Mesothelial cell of epicardium (in vitro differentiated cells): ENCODE measurements around the gene KCTD12. TPM values are rescaled to one million over a fixed set of nuclear protein-coding genes. Genes with fewer than 3 reads are reported as not detected.
"Not testable (repeated sequence)": the region's sequence is repeated elsewhere in the genome, so short reads cannot be mapped to it uniquely, and the experiment has no call there.

Source experiments
- DNase-seq, 2 experiments: peaks; one replicate each; pipeline ENCODE4 v3.0.0; 2021; ENCODE audit warnings: low spot score in 2 of 2; ENCODE audit not compliant: unreplicated experiment in 2 of 2
- H3K27ac Mint-ChIP-seq: 2 replicates; pipeline ENCODE4 v1.8.0; 2021; ENCODE audit warnings: mixed read lengths
- H3K27me3 Mint-ChIP-seq: 2 replicates; pipeline ENCODE4 v1.8.0; 2021; ENCODE audit warnings: low read depth, mixed read lengths
- H3K36me3 Mint-ChIP-seq: 2 replicates; pipeline ENCODE4 v1.8.0; 2021; ENCODE audit warnings: mixed read lengths
- H3K4me1 Mint-ChIP-seq: 2 replicates; pipeline ENCODE4 v1.8.0; 2021; ENCODE audit warnings: mixed read lengths
- H3K4me3 Mint-ChIP-seq: 2 replicates; pipeline ENCODE4 v1.8.0; 2021; ENCODE audit warnings: mild to moderate bottlenecking, moderate library complexity, mixed read lengths
- H3K9me3 Mint-ChIP-seq: 2 replicates; pipeline ENCODE4 v1.8.0; 2021; ENCODE audit warnings: mixed read lengths
- total RNA-seq: library from RNA; stranded (reverse); gene quantifications from 3 replicates; pipeline ENCODE4 v1.2.1, GENCODE V29; 2021
- TF ChIP-seq, protein P1 (sequence below): fragments of 200-600 bp; sonication (generic); IDR thresholded peaks from one replicate; pipeline ENCODE4 v1.5.0; 2021; ENCODE audit warnings: antibody characterized with exemption; ENCODE audit not compliant: unreplicated experiment

The KCTD12 gene
- total RNA-seq, 1 donor from 2014 or later, result 142 TPM

DNA sequence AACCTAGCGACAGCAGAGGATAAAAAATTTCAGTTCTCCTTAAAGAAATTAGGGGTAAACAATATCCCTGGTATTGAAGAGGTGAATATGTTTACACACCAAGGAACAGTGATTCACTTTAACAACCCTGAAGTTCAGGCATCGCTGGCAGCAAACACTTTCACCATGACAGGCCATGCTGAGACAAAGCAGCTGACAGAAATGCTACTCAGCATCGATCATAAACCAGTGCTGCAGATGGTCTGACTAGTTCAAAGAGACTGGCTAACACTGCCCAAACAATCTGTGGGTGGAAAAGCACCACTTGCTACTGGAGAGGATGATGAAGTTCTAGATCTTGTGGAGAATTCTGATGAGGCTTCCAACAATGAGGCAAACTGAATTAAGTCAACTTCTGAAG is 42.3 kb upstream of the KCTD12 start:
- no peak overlapping the region for H3K27ac Mint-ChIP-seq
- H3K9me3 Mint-ChIP-seq, result peaks cover 21% of the 10 kb centered on the region
- no peaks in the 10 kb centered on the region for H3K36me3 Mint-ChIP-seq
- peaks cover 28% of the 10 kb centered on the region for H3K4me1 Mint-ChIP-seq
- H3K27me3 Mint-ChIP-seq, result peaks cover 1% of the 10 kb centered on the region
- H3K4me3 Mint-ChIP-seq, result no peak overlapping the region
- TF ChIP-seq, protein P1, sequence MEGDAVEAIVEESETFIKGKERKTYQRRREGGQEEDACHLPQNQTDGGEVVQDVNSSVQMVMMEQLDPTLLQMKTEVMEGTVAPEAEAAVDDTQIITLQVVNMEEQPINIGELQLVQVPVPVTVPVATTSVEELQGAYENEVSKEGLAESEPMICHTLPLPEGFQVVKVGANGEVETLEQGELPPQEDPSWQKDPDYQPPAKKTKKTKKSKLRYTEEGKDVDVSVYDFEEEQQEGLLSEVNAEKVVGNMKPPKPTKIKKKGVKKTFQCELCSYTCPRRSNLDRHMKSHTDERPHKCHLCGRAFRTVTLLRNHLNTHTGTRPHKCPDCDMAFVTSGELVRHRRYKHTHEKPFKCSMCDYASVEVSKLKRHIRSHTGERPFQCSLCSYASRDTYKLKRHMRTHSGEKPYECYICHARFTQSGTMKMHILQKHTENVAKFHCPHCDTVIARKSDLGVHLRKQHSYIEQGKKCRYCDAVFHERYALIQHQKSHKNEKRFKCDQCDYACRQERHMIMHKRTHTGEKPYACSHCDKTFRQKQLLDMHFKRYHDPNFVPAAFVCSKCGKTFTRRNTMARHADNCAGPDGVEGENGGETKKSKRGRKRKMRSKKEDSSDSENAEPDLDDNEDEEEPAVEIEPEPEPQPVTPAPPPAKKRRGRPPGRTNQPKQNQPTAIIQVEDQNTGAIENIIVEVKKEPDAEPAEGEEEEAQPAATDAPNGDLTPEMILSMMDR, result no peak
- DNase-seq, result no peak

- peaks cover 23% of the 10 kb centered on the region for H3K9me3 Mint-ChIP-seq
- no peak overlapping the region for H3K27ac Mint-ChIP-seq
- no peaks in the 10 kb centered on the region for H3K36me3 Mint-ChIP-seq
- peaks cover 1% of the 10 kb centered on the region for H3K27me3 Mint-ChIP-seq
- TF ChIP-seq, protein P1, result no peak
- no peak overlapping the region for H3K4me3 Mint-ChIP-seq
- H3K4me1 Mint-ChIP-seq, result peaks cover 28% of the 10 kb centered on the region
- DNase-seq, result no peak
Measured at GRCh38 chr13:76927955-76928354, 41.8 kb upstream of the KCTD12 start.

- no peak overlapping the region for H3K4me3 Mint-ChIP-seq
- peaks cover 22% of the 10 kb centered on the region for H3K4me1 Mint-ChIP-seq
- H3K27ac Mint-ChIP-seq, result no peak overlapping the region
- H3K9me3 Mint-ChIP-seq, result peaks cover 26% of the 10 kb centered on the region
- peaks cover 6% of the 10 kb centered on the region for H3K27me3 Mint-ChIP-seq
- TF ChIP-seq, protein P1, result no peak
- no peaks in the 10 kb centered on the region for H3K36me3 Mint-ChIP-seq
- DNase-seq, result no peak
Measured at GRCh38 chr13:76925115-76925514, 38.9 kb upstream of the KCTD12 start.

- peaks cover 50% of the 10 kb centered on the region for H3K9me3 Mint-ChIP-seq
- H3K4me3 Mint-ChIP-seq, result no peak overlapping the region
- peaks cover 25% of the 10 kb centered on the region for H3K4me1 Mint-ChIP-seq
- H3K36me3 Mint-ChIP-seq, result peaks cover 8% of the 10 kb centered on the region
- peaks cover 5% of the 10 kb centered on the region for H3K27me3 Mint-ChIP-seq
- TF ChIP-seq, protein P1, result no peak
- no peak overlapping the region for H3K27ac Mint-ChIP-seq
- no peak for DNase-seq
Measured at GRCh38 chr13:76921516-76921915, 35.3 kb upstream of the KCTD12 start.

DNA sequence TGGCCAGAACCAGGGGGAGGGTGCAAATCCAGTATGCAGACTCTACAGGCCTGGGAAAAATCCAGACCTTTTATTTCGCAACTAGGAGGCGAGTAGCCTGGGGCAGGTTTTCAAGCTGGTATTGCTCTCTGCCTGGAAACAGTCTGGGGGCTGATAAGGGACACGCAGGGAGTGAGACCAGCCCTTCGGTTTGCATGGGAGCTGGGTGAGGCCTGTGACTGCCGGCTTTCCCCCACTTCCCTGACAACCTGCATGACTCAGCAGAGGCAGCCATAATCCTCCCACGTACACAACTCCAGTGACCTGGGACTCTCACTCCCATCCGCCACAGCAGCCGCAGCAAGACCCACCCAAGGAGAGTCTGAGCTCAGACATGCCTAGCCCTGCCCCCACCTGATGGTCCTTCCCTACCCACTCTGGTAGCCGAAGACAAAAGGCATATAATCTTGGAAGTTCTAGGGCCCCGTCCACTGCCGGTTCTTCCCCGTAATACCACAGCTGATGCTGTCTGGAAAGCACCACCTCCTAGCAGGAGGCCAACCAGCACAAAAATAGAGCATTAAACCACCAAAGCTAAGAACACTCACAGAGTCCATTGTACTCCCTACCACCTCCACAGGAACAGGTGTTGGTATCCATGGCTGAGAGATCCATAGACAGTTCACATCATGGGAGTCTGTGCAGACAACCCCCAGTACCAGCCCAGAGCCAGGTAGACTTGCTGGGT is 31.7 kb upstream of the KCTD12 start:
- H3K36me3 Mint-ChIP-seq, result peaks cover 10% of the 10 kb centered on the region
- peaks cover 47% of the 10 kb centered on the region for H3K9me3 Mint-ChIP-seq
- peaks cover 14% of the 10 kb centered on the region for H3K4me1 Mint-ChIP-seq
- not testable (repeated sequence) for H3K4me3 Mint-ChIP-seq, H3K27me3 Mint-ChIP-seq
- DNase-seq, result peak in 1 of 2 experiments; percentile 39
- H3K27ac Mint-ChIP-seq, result peak overlapping the region; percentile 68

DNA sequence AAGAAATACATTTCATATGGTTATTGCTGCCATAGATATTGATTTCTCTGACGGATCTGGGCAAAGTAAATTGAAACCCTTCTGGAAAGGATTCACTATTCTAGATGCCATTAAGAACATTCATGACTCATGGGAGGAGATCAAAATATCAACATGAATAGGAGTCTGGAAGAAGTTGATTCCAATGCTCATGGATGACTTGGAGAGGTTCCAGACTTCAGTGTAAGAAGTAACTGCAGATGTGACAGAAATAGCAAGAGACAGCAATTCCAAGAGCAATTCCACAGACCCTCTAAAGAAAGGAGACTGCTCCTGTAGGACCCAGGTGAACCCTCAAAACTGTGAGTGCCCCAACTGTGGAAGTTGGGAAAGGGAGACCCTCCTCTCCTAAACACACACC is 30.9 kb upstream of the KCTD12 start:
- TF ChIP-seq, protein P1, result no peak
- H3K9me3 Mint-ChIP-seq, result peaks cover 40% of the 10 kb centered on the region
- DNase-seq, result no peak
- no peak overlapping the region for H3K4me3 Mint-ChIP-seq
- peak overlapping the region; percentile 68 for H3K27ac Mint-ChIP-seq
- peaks cover 10% of the 10 kb centered on the region for H3K36me3 Mint-ChIP-seq
- H3K27me3 Mint-ChIP-seq, result no peaks in the 10 kb centered on the region
- H3K4me1 Mint-ChIP-seq, result peaks cover 14% of the 10 kb centered on the region
